Neuronal stem cell (in vitro differentiated cells): Measurements from ENCODE around the gene RUNX1.

Experiments used
- DNase-seq: peaks from one replicate; pipeline ENCODE4 v3.0.0-alpha.2; 2013; ENCODE audit warnings: low spot score
- H2AFZ ChIP-seq: one replicate; pipeline ENCODE4 v1.6.1; 2013; ENCODE audit warnings: mild to moderate bottlenecking, low read length, inconsistent platforms
- H2AK5ac ChIP-seq: 2 replicates; pipeline ENCODE4 v1.6.1; 2013; ENCODE audit warnings: low read depth, mild to moderate bottlenecking, inconsistent platforms, low read length, moderate library complexity, mixed read lengths
- H2BK120ac ChIP-seq: 2 replicates; pipeline ENCODE4 v1.6.1; 2013; ENCODE audit warnings: low read depth, mild to moderate bottlenecking, inconsistent platforms, low read length, moderate library complexity, mixed read lengths
- H2BK12ac ChIP-seq: one replicate; pipeline ENCODE4 v1.6.1; 2013; ENCODE audit warnings: low read length, inconsistent platforms
- H2BK15ac ChIP-seq: 2 replicates; pipeline ENCODE4 v1.6.1; 2013; ENCODE audit warnings: mild to moderate bottlenecking, low read length, inconsistent platforms, mixed read lengths
- H2BK5ac ChIP-seq: one replicate; pipeline ENCODE4 v1.6.1; 2013; ENCODE audit warnings: inconsistent platforms, mild to moderate bottlenecking, low read length, moderate library complexity
- H3K14ac ChIP-seq: one replicate; pipeline ENCODE4 v1.6.1; 2013; ENCODE audit warnings: low read length, inconsistent platforms
- H3K18ac ChIP-seq: 2 replicates; pipeline ENCODE4 v1.6.1; 2013; ENCODE audit warnings: low read length, inconsistent platforms
- H3K23ac ChIP-seq: 2 replicates; pipeline ENCODE4 v1.6.1; 2013; ENCODE audit warnings: low read depth, mild to moderate bottlenecking, mixed read lengths, low read length, inconsistent platforms; ENCODE audit not compliant: poor library complexity
- H3K27ac ChIP-seq: replicated peaks from 3 replicates; pipeline ENCODE4 v1.5.1; 2013; ENCODE audit warnings: low read length, inconsistent platforms
- H3K27me3 ChIP-seq, 3 experiments: 2 replicates each; pipeline ENCODE4 v1.6.1; 2013; ENCODE audit warnings: low read length in 3 of 3, mild to moderate bottlenecking in 2 of 3, inconsistent platforms in 1 of 3, low read depth in 1 of 3, mixed read lengths in 1 of 3, moderate library complexity in 1 of 3; ENCODE audit not compliant: control insufficient read depth in 3 of 3, insufficient read depth in 3 of 3
- H3K36me3 ChIP-seq, 2 donors: replicated peaks in 1 of 2; 2 replicates each; pipeline ENCODE4 v1.6.1; 2013; ENCODE audit warnings: low read length in 2 of 2; ENCODE audit not compliant: control insufficient read depth in 2 of 2, insufficient read depth in 2 of 2
- H3K4ac ChIP-seq: 2 replicates; pipeline ENCODE4 v1.6.1; 2013; ENCODE audit warnings: inconsistent platforms, mild to moderate bottlenecking, low read length, moderate library complexity
- H3K4me1 ChIP-seq, 2 donors: 1 replicate in 1 of 2; 2 replicates in 1 of 2; pipeline ENCODE4 v1.6.1; 2013; ENCODE audit warnings: low read length in 2 of 2, low read depth in 1 of 2; ENCODE audit not compliant: control insufficient read depth in 2 of 2, insufficient read depth in 1 of 2
- H3K4me2 ChIP-seq: one replicate; pipeline ENCODE4 v1.6.1; 2013; ENCODE audit warnings: mild to moderate bottlenecking, low read length, inconsistent platforms; ENCODE audit not compliant: insufficient read depth, poor library complexity, severe bottlenecking
- H3K4me3 ChIP-seq, 2 donors: 2 replicates each; pipeline ENCODE4 v1.5.1; 2013; ENCODE audit warnings: low read length in 2 of 2, mild to moderate bottlenecking in 2 of 2, inconsistent platforms in 1 of 2, moderate library complexity in 1 of 2
- H3K79me1 ChIP-seq: one replicate; pipeline ENCODE4 v1.6.1; 2013; ENCODE audit warnings: low read depth, mild to moderate bottlenecking, inconsistent platforms, low read length, moderate library complexity
- H3K9ac ChIP-seq: one replicate; pipeline ENCODE4 v1.6.1; 2013; ENCODE audit warnings: mild to moderate bottlenecking, low read depth, low read length, inconsistent platforms; ENCODE audit not compliant: poor library complexity
- H3K9me3 ChIP-seq, 2 donors: replicated peaks in 1 of 2; 2 replicates each; pipeline versions ENCODE3 to v1.6.1; 2013; ENCODE audit warnings: low read length in 2 of 2, mild to moderate bottlenecking in 2 of 2, inconsistent platforms in 1 of 2, low read depth in 1 of 2, mixed read lengths in 1 of 2, moderate library complexity in 1 of 2; ENCODE audit not compliant: control insufficient read depth in 2 of 2, insufficient read depth in 1 of 2
- H4K8ac ChIP-seq: one replicate; pipeline ENCODE4 v1.6.1; 2013; ENCODE audit warnings: low read depth, mild to moderate bottlenecking, inconsistent platforms, low read length, moderate library complexity
- H4K91ac ChIP-seq: one replicate; pipeline ENCODE4 v1.6.1; 2013; ENCODE audit warnings: low read length, low read depth, mild to moderate bottlenecking, inconsistent platforms; ENCODE audit not compliant: poor library complexity
- WGBS, 2 donors: extraction: QIAGEN DNeasy Blood & Tissue Kit; methylation state at CpG; one replicate each; pipeline ENCODE4 v1.1.7; 2013; ENCODE audit warnings: missing lambda C conversion rate in 2 of 2, mixed read lengths in 1 of 2; ENCODE audit not compliant: insufficient read length in 2 of 2, insufficient replicate concordance in 1 of 2; ENCODE audit errors: extremely low coverage in 2 of 2; 5-methylcytosine and 5-hydroxymethylcytosine counted together

The RUNX1 gene

GRCh38 chr21:34883491-34884271, 165.4 kb downstream of the RUNX1 start:
- no peak overlapping the region for H3K27ac ChIP-seq
- H2BK120ac ChIP-seq: no peak overlapping the region
- H2BK5ac ChIP-seq: no peak overlapping the region
- H3K4me1 ChIP-seq: peaks cover 0 to 3% of the 10 kb centered on the region in 2 donors
- H3K18ac ChIP-seq: no peak overlapping the region
- no peak overlapping the region for H3K23ac ChIP-seq
- H3K4ac ChIP-seq: no peak overlapping the region
- H3K79me1 ChIP-seq: no peaks in the 10 kb centered on the region
- no peak overlapping the region for H2AK5ac ChIP-seq
- H2AFZ ChIP-seq: no peak overlapping the region
- H4K91ac ChIP-seq: no peak overlapping the region
- H4K8ac ChIP-seq: no peak overlapping the region
- DNase-seq: no peak
- H3K27me3 ChIP-seq: peaks cover 12 to 73% (median 39%) of the 10 kb centered on the region in 3 experiments
- no peaks in the 10 kb centered on the region for H3K9me3 ChIP-seq
- H2BK15ac ChIP-seq: no peak overlapping the region
- H3K9ac ChIP-seq: no peak overlapping the region
- no peak overlapping the region for H3K14ac ChIP-seq
- no CpG with 5 or more reads among the region's 6 CpGs for WGBS, 2 donors
- H3K36me3 ChIP-seq: no peaks in the 10 kb centered on the region
- H2BK12ac ChIP-seq: no peak overlapping the region
- no peak overlapping the region for H3K4me2 ChIP-seq
- no peak overlapping the region for H3K4me3 ChIP-seq

GRCh38 chr21:34882719-34883131, 166.4 kb downstream of the RUNX1 start:
- H2BK15ac ChIP-seq: no peak overlapping the region
- no peak overlapping the region for H3K4me3 ChIP-seq

GRCh38 chr21:34881839-34882371, 167.2 kb downstream of the RUNX1 start:
- Histone ChIP-seq H4K91ac (no peak overlapping the region), H3K18ac (no peak overlapping the region), H2BK120ac (no peak overlapping the region), H2AFZ (no peak overlapping the region), H3K4ac (no peak overlapping the region), H3K27ac (no peak overlapping the region), H2AK5ac (no peak overlapping the region), H3K36me3 (no peaks in the 10 kb centered on the region), H2BK12ac (no peak overlapping the region), H4K8ac (no peak overlapping the region), H3K23ac (no peak overlapping the region), H3K79me1 (no peaks in the 10 kb centered on the region), H3K14ac (no peak overlapping the region), H3K9me3 (no peaks in the 10 kb centered on the region), H2BK5ac (no peak overlapping the region), H3K27me3 (peaks cover 11 to 56% (median 23%) of the 10 kb centered on the region in 3 experiments), H2BK15ac (no peak overlapping the region), H3K9ac (no peak overlapping the region), H3K4me1 (no peaks in the 10 kb centered on the region), H3K4me3 (no peak overlapping the region), H3K4me2 (no peak overlapping the region)
- no peak for DNase-seq
- WGBS, 2 donors: no CpG with 5 or more reads among the region's 4 CpGs

More at GRCh38 chr21:34882719-34883131, 166.4 kb downstream of the RUNX1 start:
- Histone ChIP-seq H2BK12ac (no peak overlapping the region), H2BK5ac (no peak overlapping the region), H3K23ac (no peak overlapping the region), H2AFZ (no peak overlapping the region), H3K36me3 (no peaks in the 10 kb centered on the region), H3K79me1 (no peaks in the 10 kb centered on the region), H3K4ac (no peak overlapping the region), H2BK120ac (no peak overlapping the region), H4K91ac (no peak overlapping the region), H3K18ac (no peak overlapping the region), H3K9ac (no peak overlapping the region), H3K27me3 (peaks cover 12 to 63% (median 31%) of the 10 kb centered on the region in 3 experiments), H4K8ac (no peak overlapping the region), H3K9me3 (no peaks in the 10 kb centered on the region), H3K4me1 (no peaks in the 10 kb centered on the region), H3K4me2 (no peak overlapping the region), H3K14ac (no peak overlapping the region), H3K27ac (no peak overlapping the region), H2AK5ac (no peak overlapping the region)
- DNase-seq: no peak
- WGBS, 2 donors: no CpG with 5 or more reads among the region's 2 CpGs

DNA sequence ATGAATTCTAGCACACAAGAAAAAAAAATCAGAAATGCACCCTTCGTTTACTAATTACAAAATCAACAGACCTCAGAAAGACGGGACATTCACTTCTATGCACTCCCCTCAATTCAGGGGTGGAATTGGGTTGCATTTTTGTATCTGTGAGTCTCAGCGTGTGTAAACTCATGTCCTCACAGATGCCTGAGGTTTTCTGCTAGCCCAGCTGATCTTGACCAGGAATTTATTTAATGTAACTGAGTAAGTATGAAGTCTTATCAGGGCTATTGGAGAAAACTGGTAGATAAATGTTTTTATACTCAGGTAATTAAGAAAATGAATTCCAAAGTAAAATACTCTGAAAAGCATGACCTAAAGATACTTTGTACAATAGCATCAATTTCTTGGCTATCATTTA, 167.7 kb downstream of the RUNX1 start:
- H2BK120ac ChIP-seq: no peak overlapping the region
- no peaks in the 10 kb centered on the region for H3K36me3 ChIP-seq
- H2BK5ac ChIP-seq: no peak overlapping the region
- H3K79me1 ChIP-seq: no peaks in the 10 kb centered on the region
- no peak overlapping the region for H2BK12ac ChIP-seq
- no peak overlapping the region for H3K27ac ChIP-seq
- no peak overlapping the region for H2AK5ac ChIP-seq
- H3K9me3 ChIP-seq: no peaks in the 10 kb centered on the region
- no peak overlapping the region for H3K14ac ChIP-seq
- H3K23ac ChIP-seq: no peak overlapping the region
- H3K9ac ChIP-seq: no peak overlapping the region
- no peak overlapping the region for H3K4ac ChIP-seq
- H3K4me3 ChIP-seq: no peak overlapping the region
- no peak overlapping the region for H3K4me2 ChIP-seq
- peaks cover 6 to 51% (median 18%) of the 10 kb centered on the region in 3 experiments for H3K27me3 ChIP-seq
- DNase-seq: no peak
- no peak overlapping the region for H2AFZ ChIP-seq
- WGBS, 2 donors: no CpG with 5 or more reads among the region's 3 CpGs
- no peaks in the 10 kb centered on the region for H3K4me1 ChIP-seq
- no peak overlapping the region for H4K91ac ChIP-seq
- no peak overlapping the region for H3K18ac ChIP-seq
- no peak overlapping the region for H4K8ac ChIP-seq
- no peak overlapping the region for H2BK15ac ChIP-seq
